Heart right ventricle (tissue), 16 donors: ENCODE data around the gene CDK2AP2. TPM values are rescaled to one million over a fixed set of nuclear protein-coding genes. Genes with fewer than 3 reads are reported as not detected.

ENCODE experiments used
- ATAC-seq, 8 donors: fragments of 200-7000 bp; cut with Tn5 transposase; one replicate each; pipeline ENCODE4 v1.9.1; 2020; ENCODE audit warnings: mild to moderate bottlenecking in 8 of 8, moderate library complexity in 8 of 8, moderate number of reproducible peaks in 1 of 8
- DNase-seq, 2 donors: peaks; one replicate each; pipeline ENCODE4 v3.0.0-alpha.2; 2020
- H3K27ac ChIP-seq, 10 donors: fragments of 200-600 bp; sonication (generic) in 2 of 10; one replicate each; pipeline versions ENCODE4 v1.5.0 to v1.8.0; 2020 to 2022; ENCODE audit warnings: mild to moderate bottlenecking in 3 of 10
- H3K27me3 ChIP-seq, 7 donors: fragments of 200-600 bp; one replicate each; pipeline ENCODE4 v1.8.0; 2021 to 2022; ENCODE audit warnings: mild to moderate bottlenecking in 2 of 7
- H3K36me3 ChIP-seq, 9 donors: fragments of 200-600 bp; sonication (generic) in 1 of 9; one replicate each; pipeline versions ENCODE4 v1.5.0 to v1.8.0; 2020 to 2022; ENCODE audit warnings: mild to moderate bottlenecking in 2 of 9
- H3K4me1 ChIP-seq, 9 donors: fragments of 200-600 bp; sonication (generic) in 1 of 9; one replicate each; pipeline versions ENCODE4 v1.5.0 to v1.8.0; 2020 to 2022; ENCODE audit warnings: mild to moderate bottlenecking in 4 of 9
- H3K4me3 ChIP-seq, 10 donors: fragments of 200-600 bp; sonication (generic) in 2 of 10; one replicate each; pipeline versions ENCODE4 v1.5.0 to v1.8.0; 2020 to 2022; ENCODE audit warnings: mild to moderate bottlenecking in 7 of 10, moderate library complexity in 2 of 10
- H3K9me3 ChIP-seq, 11 donors: fragments of 200-600 bp in 10 of 11; sonication (generic) in 2 of 11; one replicate each; pipeline versions ENCODE4 v1.5.0 to v1.8.0; 2013 to 2022; ENCODE audit warnings: mild to moderate bottlenecking in 2 of 11, control low read depth in 1 of 11, moderate library complexity in 1 of 11
- WGBS, 2 donors: extraction: QIAGEN DNeasy Blood & Tissue Kit; methylation state at CpG; one replicate each; pipeline ENCODE4 v1.1.7; 2013; ENCODE audit warnings: inconsistent platforms in 1 of 2; 5-methylcytosine and 5-hydroxymethylcytosine counted together
- intact Hi-C, 10 donors: fragments of 100-400 bp; cut with DNase I; formaldehyde crosslinking; loops; one replicate each; pipeline versions ENCODE4 v1.11.1 to v1.14.2; 2022
- polyA plus RNA-seq, 2 donors: library from polyadenylated mRNA; stranded (reverse); fragments of 200-250 nt; gene quantifications; one replicate each; pipeline ENCODE4 v1.2.3, GENCODE V29; 2013
- total RNA-seq, 10 donors: library from RNA; stranded (reverse); fragmentation: NEBNext Ultra II Directional in 3 of 10; extraction: Animal tissue kit (Norgen Biotek cat#: 25700) in 3 of 10; gene quantifications; one replicate each; pipeline versions ENCODE4 v1.2.1 to v1.2.4, GENCODE V29; 2021 to 2023
- TF ChIP-seq, protein P1 (sequence below), 9 donors: fragments of 200-600 bp; sonication (generic) in 2 of 9; IDR thresholded peaks; one replicate each; pipeline versions ENCODE4 v1.5.0 to v1.8.0; 2021 to 2022; ENCODE audit warnings: antibody characterized with exemption in 9 of 9, mild to moderate bottlenecking in 5 of 9, moderate library complexity in 1 of 9
- donor health status: Arrhythmogenic right ventricular cardiomyopathy.
- donor health status: ischemic (EF 13 %, LVEDD 7.1; RV severe dilation, severe dysfunction).
- donor health status: healthy with polysubstance abuse.
- donor health status: DM: no; HTN: yes; CAD: no.
- donor health status: DM: no; HTN: no; CAD: no.
- donor health status: ischemic (EF 25% LVEDD 6.9; RV normal size, moderate dysfunction).
- donor health status: ischemic (EF 25% LVEDD 5.7; RV mildly dilated, moderate dysfunction).
- donor health status: healthy.
- donor health status: DM: yes; HTN: yes; CAD: no.
- donor health status: Ischemic cardiomyopathy.
- donor health status: ischemic (EF 35%, LVEDD 5.7; RV mildly dilated, moderate dysfunction).
- donor health status: nonischemic (EF 11% LVEDD 7.7; RV severe dilation, severe dysfunction).
- donor health status: DM: yes; HTN: yes; CAD: no.
- donor health status: PGD.
- donor health status: ischemic (EF 29% LVEDD 5.4; RV normal size, mild dysfunction).
- donor health status: nonischemic (EF 23%, LVEDD 6.1; RV moderate dilation, normal function).

CDK2AP2 gene
- total and polyA plus RNA-seq, 12 donors, result 29.3 to 602 (median 57.2) TPM

DNA sequence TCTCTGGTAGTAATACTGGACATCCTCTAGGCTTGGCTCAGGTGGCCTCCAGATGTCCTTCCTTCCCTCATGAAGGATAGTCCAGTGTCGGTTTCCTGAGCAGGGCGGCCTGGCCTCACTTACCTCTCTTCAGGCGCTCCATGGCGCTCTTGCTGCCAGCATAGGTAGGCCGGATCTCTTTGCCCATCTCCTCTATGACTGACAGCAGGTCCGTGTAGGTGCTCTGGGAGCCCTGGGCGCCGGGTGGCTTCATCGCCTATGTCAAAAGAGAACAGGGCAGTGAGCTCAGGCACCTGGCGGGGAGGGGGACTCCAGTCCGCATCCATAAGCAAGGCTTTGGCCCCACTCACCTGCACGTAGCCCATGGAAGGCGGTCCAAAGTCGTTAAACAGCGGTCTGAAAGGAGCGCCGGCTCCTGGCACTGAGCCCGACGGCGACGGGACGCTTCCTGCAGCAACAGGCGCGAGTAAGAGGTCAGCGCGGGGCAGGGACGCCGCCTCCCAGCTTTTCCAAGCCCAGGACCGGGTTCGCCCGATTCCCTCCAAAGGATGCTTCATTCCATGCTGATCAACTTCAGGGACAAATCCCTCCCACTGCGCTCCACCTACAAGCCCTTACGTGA lies 609 bp downstream of the CDK2AP2 start:
- WGBS, 2 donors, result 28% methylated on average over 33 of the region's 33 CpGs
- peaks cover 17 to 49% (median 42%) of the 10 kb centered on the region in 9 donors for H3K4me1 ChIP-seq
- H3K27ac ChIP-seq, result peak overlapping the region; percentile 96 to 100 (median 98)
- peak in 1 of 8 donors; percentile 0 for ATAC-seq
- H3K9me3 ChIP-seq, result no peaks in the 10 kb centered on the region
- intact Hi-C loops, result loop anchor here in 8 of 10 donors (2.0 to 10.0 kb wide), 11 partner anchors 25 to 155 kb away; partner anchors contain the start of genes PPP1CA (in 5 of the 8), TBC1D10C (in 4 of the 8), GSTP1 (in 2 of the 8) and POLD4 (in 2 of the 8)
- DNase-seq, result peak in 1 of 2 donors; percentile 64
- peaks cover 0 to 16% (median under 1%) of the 10 kb centered on the region in 9 donors for H3K36me3 ChIP-seq
- peak overlapping the region; percentile 50 to 97 (median 78) for H3K4me3 ChIP-seq
- H3K27me3 ChIP-seq, result peaks cover 0 to under 1% (median 0%) of the 10 kb centered on the region in 7 donors
- TF ChIP-seq, protein P1, sequence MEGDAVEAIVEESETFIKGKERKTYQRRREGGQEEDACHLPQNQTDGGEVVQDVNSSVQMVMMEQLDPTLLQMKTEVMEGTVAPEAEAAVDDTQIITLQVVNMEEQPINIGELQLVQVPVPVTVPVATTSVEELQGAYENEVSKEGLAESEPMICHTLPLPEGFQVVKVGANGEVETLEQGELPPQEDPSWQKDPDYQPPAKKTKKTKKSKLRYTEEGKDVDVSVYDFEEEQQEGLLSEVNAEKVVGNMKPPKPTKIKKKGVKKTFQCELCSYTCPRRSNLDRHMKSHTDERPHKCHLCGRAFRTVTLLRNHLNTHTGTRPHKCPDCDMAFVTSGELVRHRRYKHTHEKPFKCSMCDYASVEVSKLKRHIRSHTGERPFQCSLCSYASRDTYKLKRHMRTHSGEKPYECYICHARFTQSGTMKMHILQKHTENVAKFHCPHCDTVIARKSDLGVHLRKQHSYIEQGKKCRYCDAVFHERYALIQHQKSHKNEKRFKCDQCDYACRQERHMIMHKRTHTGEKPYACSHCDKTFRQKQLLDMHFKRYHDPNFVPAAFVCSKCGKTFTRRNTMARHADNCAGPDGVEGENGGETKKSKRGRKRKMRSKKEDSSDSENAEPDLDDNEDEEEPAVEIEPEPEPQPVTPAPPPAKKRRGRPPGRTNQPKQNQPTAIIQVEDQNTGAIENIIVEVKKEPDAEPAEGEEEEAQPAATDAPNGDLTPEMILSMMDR (IDR thresholded peaks at IDR 0.05), result no peak

DNA sequence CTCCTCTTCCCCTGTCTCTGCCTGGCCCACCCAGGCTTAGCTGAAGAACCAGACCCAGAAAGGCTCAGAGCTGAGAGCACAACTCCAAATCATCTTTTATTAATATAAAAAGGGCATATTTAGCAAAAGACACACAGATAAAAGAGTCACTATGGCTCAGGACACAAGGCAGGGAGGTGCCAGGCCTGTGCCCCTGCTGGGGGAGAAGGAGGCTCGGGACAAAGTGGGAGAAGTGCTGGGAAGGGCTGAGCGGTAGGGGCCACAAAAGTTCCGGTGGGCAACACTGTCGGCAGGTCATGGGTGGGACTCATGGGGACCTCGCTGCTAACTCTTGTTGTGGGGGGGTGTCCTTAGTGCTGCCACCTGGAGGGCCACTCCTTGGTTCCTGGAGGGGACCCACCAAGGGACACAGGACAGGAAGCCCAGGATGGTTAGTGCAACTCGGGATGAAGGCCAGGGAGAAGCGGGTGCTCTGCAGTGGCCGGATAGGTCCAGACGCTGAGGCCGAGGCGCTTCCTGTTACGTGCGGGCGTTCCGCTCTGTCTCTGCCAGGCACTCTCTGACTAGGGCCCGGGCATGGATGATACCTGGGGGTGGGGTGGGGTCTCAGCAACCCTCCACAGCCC lies 1.4 kb downstream of the CDK2AP2 start:
- H3K27ac ChIP-seq, result peak overlapping the region in 9 of 10 donors; percentile 96 to 100 (median 98)
- WGBS, 2 donors, result 79 to 86% methylated on average over 16 of the region's 16 CpGs
- H3K4me3 ChIP-seq, result peak overlapping the region in 8 of 10 donors; percentile 56 to 97 (median 80)
- ATAC-seq (no peak), DNase-seq (no peak)
- peaks cover 0 to 24% (median 8%) of the 10 kb centered on the region in 9 donors for H3K36me3 ChIP-seq
- no peaks in the 10 kb centered on the region for H3K27me3 ChIP-seq
- no peaks in the 10 kb centered on the region for H3K9me3 ChIP-seq
- TF ChIP-seq, protein P1 (IDR thresholded peaks at IDR 0.05), result peak in 3 of 9 donors; percentile 11 to 45 (median 16)
- peaks cover 17 to 49% (median 42%) of the 10 kb centered on the region in 9 donors for H3K4me1 ChIP-seq
- intact Hi-C loops, result loop anchor here in 8 of 10 donors (1.0 to 10.0 kb wide), 12 partner anchors 24 to 154 kb away; partner anchors contain the start of genes PPP1CA (in 6 of the 8), TBC1D10C (in 4 of the 8), GSTP1 (in 2 of the 8) and POLD4 (in 2 of the 8)

DNA sequence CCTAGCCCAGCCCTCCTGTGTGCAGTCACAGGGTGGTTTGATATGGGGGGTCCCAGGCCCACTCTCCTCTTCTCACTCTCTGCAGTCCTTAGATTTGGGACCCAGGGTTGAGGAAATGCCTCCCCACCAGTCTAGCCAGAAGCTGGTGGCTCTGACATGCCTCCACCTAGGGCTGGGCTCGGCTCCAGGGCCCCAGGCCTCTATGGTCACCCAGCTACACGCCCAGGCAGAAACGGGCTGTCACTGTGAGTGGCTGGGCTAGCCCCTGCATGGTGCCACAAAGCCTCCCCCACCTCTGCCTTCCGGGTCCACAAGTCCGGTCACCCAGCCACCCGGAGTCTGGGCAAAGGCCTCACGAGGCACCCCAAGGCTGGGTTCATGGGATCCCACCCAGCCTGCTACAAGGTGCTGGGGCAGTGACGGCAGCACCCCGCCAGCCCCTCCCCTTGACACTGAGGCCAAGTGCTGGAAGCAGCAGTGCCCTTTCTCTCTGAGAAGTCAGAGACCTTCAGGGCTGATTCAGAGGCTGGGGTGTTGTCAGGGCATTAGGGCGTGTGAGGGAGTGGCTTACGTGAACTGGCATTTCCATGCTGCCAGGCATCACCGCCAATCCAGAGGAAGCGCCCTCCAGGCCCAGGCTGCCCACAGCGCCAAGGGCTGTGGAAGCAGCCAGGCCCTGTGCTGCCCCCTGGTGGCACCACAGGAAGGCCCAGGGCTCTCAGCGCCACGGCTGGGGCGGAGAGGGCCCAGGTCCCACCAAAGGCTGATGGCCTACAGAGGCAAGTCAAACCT lies 2.2 kb downstream of the CDK2AP2 start:
- H3K27me3 ChIP-seq, result no peaks in the 10 kb centered on the region
- peak overlapping the region; percentile 82 to 100 (median 98) for H3K27ac ChIP-seq
- WGBS, 2 donors, result 6 to 15% methylated on average over 17 of the region's 17 CpGs
- peak; percentile 87 to 91 for DNase-seq
- peak; percentile 44 to 80 (median 68) for ATAC-seq
- TF ChIP-seq, protein P1 (IDR thresholded peaks at IDR 0.05), result peak; percentile 98 to 99 (median 99)
- peak overlapping the region; percentile 60 to 96 (median 78) for H3K4me3 ChIP-seq
- no peaks in the 10 kb centered on the region for H3K9me3 ChIP-seq
- H3K4me1 ChIP-seq, result peaks cover 17 to 50% (median 42%) of the 10 kb centered on the region in 9 donors
- peaks cover 0 to 31% (median 8%) of the 10 kb centered on the region in 9 donors for H3K36me3 ChIP-seq
- intact Hi-C loops, result loop anchor here in 8 of 10 donors (1.0 to 10.0 kb wide), 14 partner anchors 23 to 154 kb away; partner anchors contain the start of genes PPP1CA (in 6 of the 8), TBC1D10C (in 4 of the 8), TMEM134 (in 3 of the 8) and GSTP1 (in 2 of the 8)
